ENCODE results near the gene GRB2.
A peak's percentile ranks its signal among the peaks of the same experiment; 100 is the strongest.

The GRB2 gene

DNA sequence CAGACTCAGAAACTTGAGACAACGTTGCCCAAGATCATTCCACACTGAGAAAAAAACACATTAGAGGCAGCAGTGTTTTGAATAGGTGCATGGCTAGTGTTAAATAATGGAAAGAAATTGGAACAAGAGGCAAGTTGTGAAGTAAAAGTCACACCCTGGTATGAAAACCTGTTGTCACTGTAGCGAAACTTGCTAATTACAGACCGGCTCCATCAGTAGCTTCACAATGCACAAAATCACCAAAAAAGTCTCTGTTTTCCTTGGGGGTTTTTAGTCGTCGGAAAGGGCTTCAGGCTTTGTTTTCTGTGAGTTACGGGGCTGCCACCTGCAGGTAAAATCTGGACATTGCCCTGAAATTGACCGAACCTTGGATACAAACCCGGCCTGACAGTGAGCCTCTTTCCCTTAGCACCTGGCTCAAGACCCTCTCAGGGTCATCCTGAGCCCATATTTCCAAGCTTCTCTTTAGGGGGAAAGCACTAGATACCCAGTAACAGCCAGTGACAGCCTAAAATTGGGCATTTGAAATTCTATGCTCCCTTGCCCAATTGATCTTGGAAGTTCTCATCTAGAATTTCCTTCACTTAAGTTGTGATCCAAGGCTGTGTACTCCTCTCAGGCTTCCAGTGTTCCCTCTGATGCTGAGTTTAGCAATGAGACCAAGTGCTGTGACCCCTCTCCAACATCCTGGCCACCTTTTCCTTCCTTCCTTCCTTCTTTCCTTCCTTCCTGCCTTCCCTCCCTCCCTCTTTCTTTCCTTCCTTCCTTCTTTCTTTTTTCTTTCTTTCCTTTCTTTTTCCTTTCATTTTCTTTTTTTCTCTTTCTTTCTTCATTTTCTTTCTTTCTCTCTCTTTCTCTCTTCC is 7.2 kb upstream of the GRB2 start:
- peak; percentile 71 for DNase-seq

DNA sequence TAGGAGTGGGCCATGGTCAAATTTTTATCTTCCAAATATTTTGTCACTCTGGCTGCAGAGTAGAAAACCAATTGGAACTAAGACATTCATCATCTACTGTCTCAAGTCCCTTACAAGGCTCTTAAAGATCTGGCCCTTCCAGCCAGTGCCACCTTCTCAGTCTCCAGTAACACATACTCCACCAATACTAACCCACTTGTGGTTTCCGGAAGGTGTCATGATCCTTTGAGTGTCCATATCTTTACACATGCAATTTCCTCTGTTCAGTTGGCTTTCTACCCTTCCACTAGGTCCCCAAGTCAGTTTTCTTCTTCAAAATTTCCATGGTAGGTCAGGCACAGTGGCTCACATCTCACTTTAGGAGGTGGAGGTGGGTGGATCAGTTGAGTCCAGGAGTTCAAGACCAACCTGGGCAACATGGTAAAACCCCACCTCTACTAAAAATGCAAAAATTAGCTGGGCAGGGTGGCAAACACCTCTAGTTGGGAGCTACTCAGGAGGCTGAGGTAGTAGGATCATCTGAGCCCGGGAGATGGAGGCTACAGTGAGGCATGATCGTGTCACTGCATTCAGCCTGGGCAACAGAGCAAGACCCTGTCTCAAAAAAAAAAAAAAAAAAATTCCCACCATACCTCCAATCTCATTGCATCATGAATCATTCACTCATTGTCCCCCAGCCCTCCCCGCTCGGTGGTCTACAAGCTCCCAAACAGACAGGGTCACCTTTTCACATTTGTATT is 6.0 kb upstream of the GRB2 start:
- no peak for DNase-seq

DNA sequence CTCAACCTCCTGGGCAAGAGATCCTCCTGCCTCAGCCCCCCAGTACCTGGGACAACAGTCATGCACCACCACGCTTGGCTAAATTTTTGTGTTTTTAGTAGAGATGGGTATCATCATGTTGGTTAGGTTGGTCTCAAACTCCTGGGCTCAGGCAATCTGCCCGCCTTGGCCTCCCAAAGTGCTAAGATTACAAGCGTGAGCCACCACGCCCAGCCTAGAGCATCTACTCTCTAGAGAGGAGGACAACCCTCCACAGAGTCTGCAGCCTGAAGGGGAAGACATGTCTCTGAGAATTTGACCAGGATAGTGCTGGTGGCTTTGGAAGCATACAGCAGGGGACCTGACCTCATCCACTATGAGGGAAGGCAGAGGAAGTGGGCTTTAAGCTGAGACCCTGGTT is 4.7 kb upstream of the GRB2 start:
- no peak for DNase-seq

DNA sequence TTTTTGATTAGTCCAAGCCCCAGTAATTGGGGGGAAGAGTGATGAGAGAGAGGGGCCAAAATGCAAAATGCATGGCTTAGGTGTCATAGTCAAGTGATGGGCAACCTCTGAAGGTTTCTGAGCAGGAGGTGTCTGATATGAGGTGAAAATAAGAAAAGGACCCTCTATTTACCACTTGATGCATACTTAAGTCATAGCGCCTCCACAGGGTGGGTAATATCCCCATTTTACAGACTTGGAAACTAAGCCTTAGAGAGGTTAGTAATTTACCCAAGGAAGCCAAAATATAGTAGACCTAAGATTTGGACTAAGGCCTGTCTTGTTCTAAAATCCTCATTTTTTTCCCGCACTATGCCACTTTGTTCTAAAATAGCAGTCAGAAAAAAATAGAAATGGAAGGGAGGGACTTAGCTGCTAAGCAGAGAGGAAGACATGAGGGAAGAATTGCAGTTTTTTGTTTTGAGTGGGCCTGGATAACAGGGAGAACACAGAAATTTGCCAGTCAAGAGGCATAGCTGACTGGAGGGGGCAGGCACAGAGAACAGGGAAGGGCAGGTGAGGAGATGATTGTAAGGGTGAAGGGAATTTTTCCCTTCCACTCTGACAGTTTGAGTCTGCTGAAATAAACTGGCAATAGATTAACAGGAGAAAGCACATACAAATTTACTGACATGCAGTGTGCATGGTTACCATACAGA is 2.3 kb upstream of the GRB2 start:
- no peak for DNase-seq

DNA sequence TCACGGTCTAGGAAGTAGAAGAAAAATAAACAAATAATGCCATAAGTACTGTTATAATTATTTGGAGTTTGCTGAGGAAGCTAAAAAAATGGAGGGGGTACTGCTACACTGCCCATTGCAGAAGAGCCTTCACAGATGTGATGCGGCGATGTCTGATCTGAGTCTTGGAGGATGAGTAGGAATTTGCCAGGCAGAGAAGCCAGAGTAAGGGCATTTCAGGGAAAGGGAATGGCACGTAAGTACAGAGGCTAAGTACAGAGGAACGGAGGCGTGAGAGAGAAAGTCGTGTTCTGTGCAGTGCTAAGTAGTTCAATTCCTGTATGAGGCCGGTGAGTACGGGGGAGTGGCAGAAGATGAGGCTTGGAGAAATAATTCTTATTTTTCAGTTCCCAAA is 741 bp upstream of the GRB2 start:
- DNase-seq, result peak; percentile 44

DNA sequence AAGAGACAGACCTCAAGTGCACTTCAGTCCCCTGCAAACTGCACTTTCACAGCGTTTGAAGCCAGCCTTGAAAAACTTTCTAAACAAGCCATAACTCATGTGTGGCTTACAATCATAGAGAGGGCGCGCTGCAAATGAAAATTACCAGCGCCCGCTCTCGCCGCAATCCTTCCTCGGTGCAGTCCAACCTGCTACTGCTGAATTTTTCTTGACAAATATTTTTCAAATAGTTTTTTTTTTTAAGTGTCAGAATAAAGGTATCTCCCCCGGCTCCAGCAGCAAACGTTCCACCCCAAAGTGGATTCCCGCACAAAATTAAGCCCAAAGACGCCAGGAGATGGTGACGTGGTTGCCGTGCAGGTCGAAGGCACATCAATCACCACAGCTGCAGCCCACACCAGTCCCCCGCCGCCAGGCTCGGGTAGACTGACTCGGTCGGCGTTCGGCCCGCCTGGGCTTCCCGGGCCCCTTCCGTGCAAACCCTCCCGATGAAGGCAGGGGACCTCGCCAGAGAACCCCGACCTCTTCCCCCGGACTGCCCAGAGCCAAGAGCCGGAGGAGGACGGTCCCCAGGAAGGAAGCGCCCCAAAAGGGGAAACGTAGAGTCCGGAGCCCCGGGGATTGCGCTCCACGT is 630 bp downstream of the GRB2 start:
- peak; percentile 49 for DNase-seq

DNA sequence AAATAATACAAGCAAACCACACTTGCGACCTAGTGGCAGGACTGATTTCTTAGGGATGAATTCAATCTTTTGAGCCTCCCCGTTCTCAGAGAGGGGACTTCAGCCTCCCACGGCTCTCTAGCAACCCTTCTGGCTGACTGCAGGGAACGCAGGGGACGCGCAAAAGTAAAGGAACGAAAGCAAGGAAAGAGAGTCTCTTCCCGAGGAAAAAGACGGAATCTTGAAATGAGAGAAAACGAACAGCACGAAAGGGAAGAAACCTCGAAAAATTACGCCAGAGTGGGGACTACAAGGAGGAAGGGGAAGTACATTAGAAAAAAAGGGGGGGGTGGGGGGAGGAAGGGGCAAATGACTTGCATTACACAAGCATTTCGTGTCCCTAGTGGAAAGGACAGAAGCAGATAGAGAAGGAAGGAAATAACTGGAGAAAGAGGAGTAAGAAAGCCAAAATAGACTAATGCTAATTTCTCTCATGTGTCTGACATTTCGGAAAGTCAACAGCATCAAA is 1.2 kb downstream of the GRB2 start:
- peak; percentile 84 for DNase-seq

DNA sequence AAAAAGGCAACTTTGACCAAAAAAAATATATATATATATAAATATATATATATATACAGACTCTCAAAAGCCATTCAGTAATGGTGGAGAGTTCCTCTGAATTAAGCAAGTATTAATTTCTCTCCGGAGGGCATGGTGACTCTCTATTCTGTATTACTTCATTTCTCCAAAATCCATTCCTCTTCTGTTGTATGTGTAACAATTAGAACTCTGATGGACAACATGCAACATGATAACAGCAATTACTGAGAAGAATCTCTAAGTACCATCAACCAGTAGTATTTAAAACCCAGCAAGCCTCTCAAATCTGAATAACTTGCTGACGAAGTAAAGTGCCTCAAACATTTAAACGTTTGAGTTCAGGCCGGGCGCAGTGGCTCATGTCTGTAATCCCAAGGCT is 2.3 kb downstream of the GRB2 start:
- no peak for DNase-seq

DNA sequence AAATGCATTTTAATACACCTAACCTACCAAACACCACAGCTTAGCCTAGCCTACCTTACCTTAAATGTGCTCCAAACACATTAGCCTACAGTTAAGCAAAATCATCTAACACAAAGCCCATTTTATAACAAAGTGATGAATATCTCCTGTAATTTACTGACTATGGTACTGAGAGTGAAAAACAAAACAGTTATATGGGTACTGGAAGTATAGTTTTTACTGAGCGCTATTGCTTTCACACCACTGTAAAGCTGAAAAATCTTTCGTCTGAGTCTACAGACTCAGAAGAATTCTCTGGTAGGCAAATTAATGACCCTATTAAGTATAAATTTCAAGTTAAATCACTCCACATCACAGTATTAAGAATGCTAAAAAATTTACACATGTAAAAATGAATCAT is 3.5 kb downstream of the GRB2 start:
- DNase-seq, result no peak

DNA sequence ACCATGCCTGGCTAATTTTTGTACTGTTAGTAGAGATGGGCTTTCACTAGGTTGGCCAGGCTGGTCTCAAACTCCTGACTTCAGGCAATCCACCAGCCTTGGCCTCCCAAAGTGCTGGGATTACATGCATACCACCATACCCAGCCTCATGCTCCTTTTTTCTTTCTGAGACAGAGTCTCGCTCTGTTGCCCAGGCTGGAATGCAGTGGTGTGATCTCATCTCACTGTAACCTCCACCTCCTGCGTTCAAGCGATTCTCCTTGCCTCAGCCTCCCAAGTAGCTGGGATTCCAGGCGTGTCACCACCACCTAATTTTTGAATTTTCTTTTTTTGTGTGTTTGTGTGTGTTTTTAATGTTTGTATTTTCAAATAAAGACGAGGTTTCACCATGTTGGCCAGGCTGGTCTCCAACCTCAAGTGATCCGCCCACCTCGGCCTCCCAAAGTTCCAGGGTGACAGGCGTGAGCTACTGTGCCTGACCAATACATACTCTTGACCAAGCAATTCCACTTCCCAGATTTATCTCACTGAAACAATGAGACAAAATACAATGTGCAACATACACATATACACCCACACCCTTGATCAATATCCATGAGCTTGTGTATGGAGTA is 5.0 kb downstream of the GRB2 start:
- DNase-seq, result no peak

DNA sequence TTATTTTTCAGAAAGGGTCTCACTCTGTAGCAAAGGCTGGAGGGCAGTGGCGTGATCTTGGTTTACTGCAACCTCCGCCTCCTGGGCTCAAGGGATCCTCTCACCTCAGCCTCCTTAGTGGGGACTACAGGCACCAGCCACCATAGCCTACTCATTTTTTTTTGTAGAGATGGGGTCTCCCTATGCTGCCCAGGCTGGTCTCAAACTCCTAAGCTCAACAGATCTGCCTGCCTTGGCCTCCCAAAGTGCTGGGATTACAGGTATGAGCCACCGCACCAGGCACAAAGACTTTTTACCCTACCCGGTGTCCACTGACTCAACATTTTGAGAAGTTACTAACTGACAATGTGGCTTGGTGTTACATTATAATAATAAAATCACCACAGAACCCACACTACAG is 7.2 kb downstream of the GRB2 start:
- DNase-seq, result no peak

DNA sequence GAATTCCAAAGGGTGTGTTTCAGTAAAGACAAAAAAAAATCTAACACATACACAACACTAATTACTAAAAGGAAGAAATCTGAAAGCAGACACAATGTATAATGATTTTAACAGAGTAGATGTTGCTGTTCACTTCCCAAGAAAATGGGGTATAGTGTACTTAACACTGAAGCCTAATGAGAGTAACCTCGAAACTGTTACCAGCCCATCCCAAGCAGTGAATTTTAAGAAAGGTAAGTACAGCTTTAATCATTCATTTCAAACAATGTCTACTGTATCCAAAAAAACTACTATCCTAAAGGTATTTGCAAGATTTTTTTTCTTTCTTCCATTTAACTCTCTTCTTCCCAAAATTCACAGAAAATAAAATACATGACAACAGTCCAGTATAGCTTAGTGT is 8.3 kb downstream of the GRB2 start:
- no peak for DNase-seq

DNA sequence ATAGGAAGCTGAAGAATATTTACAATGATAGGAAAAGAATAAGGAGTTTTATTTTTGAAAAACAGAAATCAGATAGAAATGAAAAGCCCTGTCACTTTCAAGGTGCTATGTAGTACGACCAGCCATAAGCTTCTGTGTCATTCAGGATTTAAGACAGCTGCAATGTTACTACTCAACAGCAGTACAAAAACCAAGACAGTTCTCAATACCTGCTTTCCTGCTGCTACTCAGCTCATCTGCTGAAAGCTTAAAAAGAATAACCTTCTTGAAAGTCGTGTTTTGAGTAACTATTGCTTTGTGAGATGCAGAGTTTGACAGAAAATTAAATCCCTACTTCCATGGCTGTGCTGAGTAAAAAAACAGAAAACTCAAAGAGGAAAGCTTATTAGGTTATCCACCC is 8.7 kb downstream of the GRB2 start:
- no peak for DNase-seq

DNA sequence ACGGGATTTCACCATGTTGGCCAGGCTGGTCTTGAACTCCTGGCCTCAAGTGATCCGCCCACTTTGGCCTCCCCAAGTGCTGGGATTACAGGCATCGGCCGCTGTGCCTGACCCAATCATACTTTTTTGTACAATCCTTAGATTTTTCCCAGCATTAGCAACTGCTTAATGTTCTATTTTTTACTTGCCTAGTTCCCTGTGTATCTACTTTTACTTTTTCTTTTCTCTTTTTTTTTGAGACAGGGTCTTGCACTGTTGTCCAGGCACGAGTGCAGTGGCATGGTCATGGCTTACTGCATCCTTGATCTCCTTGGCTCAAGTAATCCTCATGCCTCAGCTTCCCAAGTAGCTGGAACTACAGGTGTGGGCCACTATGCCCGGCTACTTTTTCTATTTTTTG is 9.5 kb downstream of the GRB2 start:
- no peak for DNase-seq

DNA sequence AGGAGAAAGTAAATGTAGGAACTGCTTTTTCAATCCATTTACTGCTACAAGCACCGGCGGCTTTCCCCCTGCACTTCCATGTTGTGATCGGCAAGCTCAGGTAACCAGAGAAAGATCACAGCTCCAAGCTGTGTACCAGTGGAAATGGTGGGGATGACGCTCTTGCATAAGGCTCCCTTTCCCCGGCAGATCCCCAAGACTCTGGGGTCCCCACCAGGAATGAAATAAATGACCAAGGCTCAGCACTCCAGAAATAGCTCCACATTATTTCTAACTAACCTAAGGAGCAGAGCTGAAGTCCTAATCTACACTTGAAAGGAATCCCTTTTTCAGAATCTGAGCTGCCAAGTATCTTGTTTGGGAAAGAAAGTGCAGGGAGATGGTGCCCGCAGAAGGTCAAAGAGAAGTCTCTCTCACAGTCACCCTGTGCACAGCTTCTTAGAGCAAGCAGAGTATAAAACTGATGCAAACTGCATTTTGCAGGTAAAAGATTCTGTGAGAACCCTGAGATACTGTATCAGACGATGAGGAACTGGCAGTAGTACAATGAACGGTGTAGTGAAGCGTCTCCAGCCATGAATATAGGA is 11.1 kb downstream of the GRB2 start:
- DNase-seq, result no peak

DNA sequence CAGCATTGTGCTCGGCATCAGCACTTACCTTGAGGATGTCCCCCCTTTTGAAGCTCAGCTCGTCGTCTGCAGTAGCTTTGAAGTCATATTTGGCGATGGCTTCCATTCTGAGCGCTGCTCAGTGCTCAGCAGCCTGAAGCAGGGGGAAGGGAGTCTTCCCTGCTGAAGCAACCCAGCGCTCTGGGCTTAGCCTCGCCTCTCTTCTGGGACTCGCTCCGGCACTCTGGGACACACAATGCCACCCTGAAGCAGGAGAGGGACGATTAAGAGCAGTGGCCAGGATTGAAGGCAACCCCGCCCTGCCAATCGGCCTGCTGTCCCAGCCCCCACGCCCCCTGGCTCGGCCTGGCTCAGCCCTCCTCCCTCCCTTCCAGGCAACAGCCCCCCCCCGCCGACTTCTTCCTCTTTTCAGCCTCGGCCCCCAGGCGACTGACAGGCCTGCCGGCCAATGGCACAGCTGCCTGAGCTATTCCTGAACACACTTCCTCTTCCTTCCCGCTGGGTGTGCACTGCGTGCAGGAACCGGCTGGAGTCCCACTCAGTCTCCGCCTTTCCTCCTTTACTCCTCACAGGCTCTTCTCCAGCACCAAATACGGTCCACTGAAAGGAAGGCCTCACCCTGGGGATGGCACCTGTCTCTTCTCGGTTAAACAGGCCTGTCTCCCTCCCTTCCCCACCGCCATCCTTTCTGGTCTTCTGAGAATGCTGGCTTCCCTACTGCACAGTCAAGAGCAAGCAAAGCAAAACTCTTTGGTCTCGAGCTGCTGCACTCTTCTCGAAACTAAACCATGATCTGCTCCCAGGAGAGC is 11.8 kb downstream of the GRB2 start:
- peak; percentile 99 for DNase-seq

DNA sequence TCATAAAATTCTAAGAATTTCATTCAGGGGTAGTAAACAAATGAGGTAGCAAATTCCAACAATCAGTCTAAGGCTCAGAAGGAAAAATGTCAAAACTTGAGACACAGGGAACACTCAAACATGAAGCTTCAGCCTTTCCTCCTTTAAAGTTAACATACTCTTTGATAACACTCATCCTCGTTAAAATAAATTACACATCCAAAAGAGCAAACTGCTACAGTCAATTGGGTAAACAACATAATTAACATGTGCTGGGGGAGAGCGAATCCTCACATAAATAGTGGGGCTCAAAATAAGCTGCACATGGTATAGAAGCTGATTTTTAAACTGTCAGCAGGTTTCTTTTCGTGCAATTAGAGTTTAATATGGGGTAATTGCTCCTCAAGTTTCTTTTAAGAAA is 12.9 kb downstream of the GRB2 start:
- no peak for DNase-seq

DNA sequence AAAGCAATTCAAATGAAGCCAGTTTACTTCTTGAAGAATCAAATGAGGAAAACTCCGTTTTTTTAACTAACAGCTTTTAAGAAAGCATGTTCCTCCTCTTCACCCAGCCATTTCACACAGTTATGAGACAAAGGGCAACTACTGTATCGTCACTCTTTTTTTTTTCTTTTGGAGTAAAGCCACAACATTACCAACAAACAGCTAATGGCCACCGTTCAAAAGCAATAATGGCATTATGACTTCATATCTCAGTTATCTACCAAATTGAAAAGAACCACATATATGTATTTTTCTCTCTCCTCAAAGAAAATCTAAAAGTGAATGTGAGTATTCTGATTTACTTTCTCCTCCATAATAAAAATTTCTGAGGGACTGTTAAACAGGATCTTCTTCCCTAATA is 14.5 kb downstream of the GRB2 start:
- no peak for DNase-seq

DNA sequence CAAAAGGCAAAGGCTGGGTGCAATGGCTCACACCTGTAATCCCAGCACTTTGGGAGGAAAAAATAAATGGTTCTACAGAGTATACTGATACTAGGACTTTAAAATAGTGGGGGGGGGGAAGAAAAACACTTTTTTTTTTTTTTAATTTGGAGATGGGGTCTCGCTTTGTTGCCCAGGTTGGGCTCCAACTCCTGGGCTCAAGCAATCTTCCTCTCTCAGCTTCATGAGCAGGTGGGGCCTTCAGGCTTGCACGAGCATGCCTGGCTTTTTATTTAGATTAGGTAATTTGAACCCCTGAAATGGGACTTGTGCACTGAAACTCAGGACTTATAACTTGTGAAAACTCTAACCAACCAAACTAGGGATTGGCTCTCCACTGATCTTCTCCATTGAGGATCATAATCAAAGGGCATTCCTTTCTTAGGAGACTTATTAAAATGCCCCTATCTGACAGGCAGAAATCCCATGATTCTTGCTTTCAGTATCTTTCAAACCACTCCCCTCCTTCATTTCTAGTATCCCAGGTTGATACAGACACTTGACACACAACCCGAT is 16.9 kb downstream of the GRB2 start:
- DNase-seq, result no peak

DNA sequence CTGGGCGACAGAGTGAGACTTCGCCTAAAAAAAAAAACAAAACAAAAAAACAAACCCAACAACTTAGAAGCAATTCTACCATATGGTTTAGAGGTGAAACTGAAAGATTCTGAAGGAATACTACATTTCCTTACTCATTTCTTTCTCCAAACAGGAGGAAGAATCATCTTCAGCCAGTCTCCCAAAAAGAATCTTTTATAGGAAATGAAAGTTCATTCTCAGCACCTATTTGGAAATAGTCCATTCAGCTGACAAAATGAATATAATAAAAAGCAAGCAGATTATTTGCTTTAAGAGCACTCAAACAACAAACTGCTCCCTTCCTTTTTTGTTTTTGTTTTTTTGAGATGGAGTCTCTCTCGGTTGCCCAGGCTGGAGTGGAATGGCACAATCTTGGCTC is 17.7 kb downstream of the GRB2 start:
- no peak for DNase-seq

DNA sequence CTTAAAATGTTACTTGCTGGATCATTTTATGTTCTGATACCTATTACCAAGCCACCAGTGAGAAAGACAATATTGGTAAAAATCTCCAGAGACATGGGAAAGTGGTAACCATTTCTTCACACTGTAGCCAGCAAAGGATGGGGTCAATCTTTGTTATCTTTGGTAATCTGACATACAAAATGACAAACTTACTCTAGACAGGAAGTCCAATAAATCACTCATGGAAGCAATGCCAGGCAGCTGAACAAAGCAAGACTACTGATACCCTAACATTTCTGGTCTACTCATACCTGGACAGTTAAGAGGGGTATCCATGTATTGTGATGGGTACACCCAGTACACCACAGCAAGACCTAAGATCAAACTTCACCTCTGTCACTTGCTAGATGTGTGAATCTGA is 19.0 kb downstream of the GRB2 start:
- no peak for DNase-seq
